GM12878 (cell line): ENCODE measurements around the gene QPRT. TPM values are rescaled to one million over a fixed set of nuclear protein-coding genes. Genes with fewer than 3 reads are reported as not detected.

Source experiments
- ATAC-seq: fragments of 200-7000 bp; cut with Tn5 transposase; 3 replicates; pipeline ENCODE4 v1.9.1; 2020; ENCODE audit warnings: mild to moderate bottlenecking, moderate library complexity
- BruUV-seq: library from RNA; stranded (reverse); fragments of 400-500 nt; replicated peaks from 2 replicates; lab custom pipeline; 2021; lab: Mats Ljungman, UMichigan
- CTCF ChIA-PET: fragments of 300-600 bp; sonication (Branson Sonifier 250); formaldehyde crosslinking; extraction: SDS; loops from one replicate; lab custom pipeline; 2021; ENCODE audit warnings: inconsistent platforms; lab: Yijun Ruan, JAX
- POLR2A ChIA-PET: fragments of 350-600 bp; formaldehyde crosslinking; extraction: SDS; loops from one replicate; lab custom pipeline; 2021; ENCODE audit warnings: inconsistent platforms; lab: Charles Lee
- RAD21 ChIA-PET: fragments of 300-600 bp; sonication (Branson Sonifier 250); formaldehyde crosslinking; loops from one replicate; lab custom pipeline; 2023; ENCODE audit warnings: antibody characterized with exemption; ENCODE audit not compliant: unreplicated experiment; lab: Charles Lee
- SMC1A ChIA-PET: fragments of 300-600 bp; sonication (Branson Sonifier 250); formaldehyde crosslinking; loops from one replicate; lab custom pipeline; 2023; ENCODE audit not compliant: unreplicated experiment, uncharacterized antibody; lab: Charles Lee
- DNase-seq: peaks from one replicate; pipeline ENCODE4 v3.0.0-alpha.2; 2011; ENCODE audit warnings: low read depth, low spot score
- FAIRE-seq: peaks from 3 replicates; lab custom pipeline; 2011; peaks lifted over from hg19 to GRCh38; lab: Jason Lieb, UNC
- H2AFZ ChIP-seq: 2 replicates; pipeline ENCODE4 v1.6.0; 2011; ENCODE audit warnings: low read depth, low read length, control low read depth; ENCODE audit not compliant: control insufficient read depth
- H3K27ac ChIP-seq: 2 replicates; pipeline ENCODE4 v1.5.1; 2011; ENCODE audit warnings: control low read depth; ENCODE audit not compliant: control insufficient read depth, insufficient read depth
- H3K27me3 ChIP-seq, 2 experiments: replicated peaks in 1 of 2; 2 replicates each; pipeline versions ENCODE4 v1.6.0 to v1.6.1; 2011; ENCODE audit warnings: low read length in 1 of 2; ENCODE audit not compliant: control insufficient read depth in 2 of 2, insufficient read depth in 2 of 2
- H3K36me3 ChIP-seq, 2 experiments: 2 replicates each; pipeline ENCODE4 v1.5.1; 2011; ENCODE audit warnings: low read length in 1 of 2; ENCODE audit not compliant: control insufficient read depth in 2 of 2, insufficient read depth in 2 of 2
- H3K4me1 ChIP-seq: 2 replicates; pipeline ENCODE4 v1.6.1; 2011; ENCODE audit warnings: mild to moderate bottlenecking, low read length, moderate library complexity, mixed read lengths; ENCODE audit not compliant: control insufficient read depth, insufficient read depth
- H3K4me2 ChIP-seq: 2 replicates; pipeline ENCODE4 v1.6.0; 2011; ENCODE audit warnings: control low read depth; ENCODE audit not compliant: control insufficient read depth, insufficient read depth
- H3K4me3 ChIP-seq: fragments of 200-600 bp; sonication (generic); 2 replicates; pipeline ENCODE4 v1.5.1; 2016
- H3K79me2 ChIP-seq: 2 replicates; pipeline ENCODE4 v1.6.0; 2011; ENCODE audit warnings: low read length; ENCODE audit not compliant: control insufficient read depth, insufficient read depth
- H3K9ac ChIP-seq: 2 replicates; pipeline ENCODE4 v1.8.0; 2011; ENCODE audit warnings: low read length, control low read depth, mixed read lengths; ENCODE audit not compliant: control insufficient read depth, insufficient read depth
- H3K9me3 ChIP-seq: replicated peaks from 3 replicates; pipeline ENCODE4 v1.5.1; 2011; ENCODE audit warnings: mild to moderate bottlenecking, low read length; ENCODE audit not compliant: control insufficient read depth, insufficient read depth
- H4K20me1 ChIP-seq: 2 replicates; pipeline ENCODE4 v1.6.0; 2011; ENCODE audit not compliant: control insufficient read depth, insufficient read depth
- ATF7 ChIP-seq: fragments of 450-650 bp; IDR thresholded peaks from 2 replicates; pipeline ENCODE4 v1.6.1; 2016; ENCODE audit warnings: low read depth, mild to moderate bottlenecking
- CBX5 ChIP-seq: sonication (generic); IDR thresholded peaks from 2 replicates; pipeline ENCODE4 v1.6.1; 2016; ENCODE audit warnings: low read depth, moderate library complexity, mild to moderate bottlenecking, inconsistent platforms
- CEBPB ChIP-seq, 2 experiments: fragments of 150-350 bp in 1 of 2; IDR thresholded peaks; 2 replicates each; pipeline ENCODE4 v1.6.1; 2012 to 2014; ENCODE audit warnings: low read depth in 2 of 2, low read length in 2 of 2, borderline replicate concordance in 1 of 2, inconsistent platforms in 1 of 2
- EED ChIP-seq: sonication (generic); IDR thresholded peaks from 2 replicates; pipeline ENCODE4 v1.6.1; 2016; ENCODE audit warnings: antibody characterized with exemption, low read depth
- EZH2 ChIP-seq: IDR thresholded peaks from 2 replicates; pipeline ENCODE4 v1.6.1; 2012; ENCODE audit warnings: low read depth, mild to moderate bottlenecking, control low read depth, inconsistent platforms, low read length, borderline replicate concordance; ENCODE audit not compliant: control insufficient read depth
- HDAC2 ChIP-seq: fragments of 200-600 bp; sonication (generic); IDR thresholded peaks from 2 replicates; pipeline ENCODE4 v1.6.1; 2017
- MTA3 ChIP-seq: IDR thresholded peaks from 2 replicates; pipeline ENCODE4 v1.6.1; 2012; ENCODE audit warnings: low read length, inconsistent platforms, borderline replicate concordance
- NFYA ChIP-seq: IDR thresholded peaks from 2 replicates; pipeline ENCODE4 v1.6.1; 2011; ENCODE audit warnings: low read depth, mild to moderate bottlenecking, low read length, improper control_type of control experiment, borderline replicate concordance
- NR2F1 ChIP-seq: fragments of 450-650 bp; conservative IDR thresholded peaks from 2 replicates; pipeline ENCODE4 v1.6.1; 2017; ENCODE audit warnings: mild to moderate bottlenecking
- PAX8 ChIP-seq: fragments of 450-650 bp; IDR thresholded peaks from 2 replicates; pipeline ENCODE4 v1.6.1; 2017; ENCODE audit warnings: mild to moderate bottlenecking, moderate library complexity
- POLR2AphosphoS5 ChIP-seq: IDR thresholded peaks from 2 replicates; pipeline ENCODE4 v1.6.1; 2011; ENCODE audit warnings: mild to moderate bottlenecking, low read length, inconsistent platforms
- POU2F2 ChIP-seq: IDR thresholded peaks from 3 replicates; pipeline ENCODE4 v1.6.1; 2011; ENCODE audit warnings: low read depth, mild to moderate bottlenecking, low read length, borderline replicate concordance
- RCOR1 ChIP-seq: conservative IDR thresholded peaks from 2 replicates; pipeline ENCODE4 v1.6.1; 2012; ENCODE audit warnings: low read depth, low read length, improper control_type of control experiment
- SMAD5 ChIP-seq: IDR thresholded peaks from 2 replicates; pipeline ENCODE4 v1.6.1; 2016; ENCODE audit warnings: antibody characterized with exemption, low read depth
- SUPT20H ChIP-seq: IDR thresholded peaks from 2 replicates; pipeline ENCODE4 v1.6.1; 2011; ENCODE audit warnings: low read depth, mild to moderate bottlenecking, low read length, moderate library complexity, borderline replicate concordance; ENCODE audit not compliant: control insufficient read depth
- SUZ12 ChIP-seq: fragments of 200-600 bp; sonication (generic); IDR thresholded peaks from one replicate; pipeline ENCODE4 v1.6.1; 2018; ENCODE audit warnings: antibody characterized with exemption, mild to moderate bottlenecking; ENCODE audit not compliant: unreplicated experiment
- ZNF592 ChIP-seq: fragments of 450-650 bp; IDR thresholded peaks from 2 replicates; pipeline ENCODE4 v1.6.1; 2017; ENCODE audit warnings: mild to moderate bottlenecking, moderate library complexity
- ZZZ3 ChIP-seq: IDR thresholded peaks from 2 replicates; pipeline ENCODE4 v1.6.1; 2011; ENCODE audit warnings: low read depth; ENCODE audit not compliant: control insufficient read depth, insufficient read length
- WGBS: methylation state at CpG from one replicate; pipeline ENCODE4 v1.1.6; 2016; ENCODE audit warnings: low lambda C conversion rate; ENCODE audit not compliant: insufficient replicate concordance, insufficient coverage; ENCODE audit errors: missing lambda C conversion rate; 5-methylcytosine and 5-hydroxymethylcytosine counted together
- in situ Hi-C: fragments of 300-500 bp; cut with MboI; formaldehyde crosslinking; loops from 9 replicates; pipeline ENCODE4 v1.14.3; 2018; ENCODE audit warnings: mixed read lengths
- intact Hi-C: fragments of 100-400 bp; cut with micrococcal nuclease; formaldehyde crosslinking; loops from one replicate; pipeline ENCODE4 v1.14.2; 2022; ENCODE audit not compliant: unreplicated experiment
- polyA plus RNA-seq, 11 experiments: library from polyadenylated mRNA; depleted of rRNA in 4 of 11; unstranded in 6 of 11; stranded (reverse) in 5 of 11; fragments of >200 nt; fragmentation: Nextera tagmentation in 4 of 11; fragmentation: Illumina TruSeq in 1 of 11; extraction: Ambion mirVana in 4 of 11; extraction: Trizol in 1 of 11; gene quantifications; 1 replicate in 1 of 11; 2 replicates in 10 of 11; pipeline versions ENCODE4 v1.2.1 to v1.2.3, GENCODE V29; 2011 to 2016; ENCODE audit warnings: inconsistent platforms in 2 of 11, missing spikeins in 2 of 11, low read depth in 1 of 11
- total RNA-seq, 4 experiments: library from RNA; depleted of rRNA in 3 of 4; stranded (reverse); fragments of >200 nt in 3 of 4; fragmentation: Illumina TruSeq in 1 of 4; extraction: Trizol in 1 of 4; gene quantifications; 2 replicates each; pipeline versions ENCODE4 v1.2.1 to v1.2.3, GENCODE V29; 2013 to 2021

The QPRT gene
- total and polyA plus RNA-seq, 10 of the 15 experiments (the other 5 are each of a cell fraction or from before 2014, with no cell fraction given), result 2.7 to 43.0 (median 31.3) TPM

- no peaks in the 10 kb centered on the region for H3K9me3 ChIP-seq
- ChIA-PET POLR2A (interaction anchor here (3.0 to 4.8 kb wide), 2 partner anchors 8 to 11 kb away, joined by 17 to 62 read pairs; partner anchors contain the start of gene SPN), SMC1A (interaction anchor here (0.6 to 4.1 kb wide), 4 partner anchors 9 to 148 kb away, joined by 3 to 52 read pairs (median 4); partner anchors contain the start of gene SPN), CTCF (interaction anchor here (3.4 to 5.0 kb wide), 2 partner anchors 9 to 11 kb away, joined by 14 to 25 read pairs; partner anchors contain the start of gene SPN), RAD21 (interaction anchor here (0.6 to 3.8 kb wide), 2 partner anchors 10 to 492 kb away, joined by 3 to 26 read pairs; partner anchors contain the start of gene SPN)
- 91% methylated on average over 2 of the region's 2 CpGs for WGBS
- peaks cover 18% of the 10 kb centered on the region for H3K4me1 ChIP-seq
- no peak overlapping the region for H3K4me3 ChIP-seq
- H3K9ac ChIP-seq, result no peak overlapping the region
- no peaks in the 10 kb centered on the region for H3K79me2 ChIP-seq
- intact Hi-C loops, result no loop called here
- no peaks in the 10 kb centered on the region for H4K20me1 ChIP-seq
- DNase-seq (no peak), ATAC-seq (no peak), FAIRE-seq (no peak)
- H3K27me3 ChIP-seq, result no peaks in the 10 kb centered on the region
- in situ Hi-C loops, result no loop called here
- no TSS peak for BruUV-seq
- no peak overlapping the region for H3K4me2 ChIP-seq
- H3K36me3 ChIP-seq, result no peaks in the 10 kb centered on the region
- no peak overlapping the region for H2AFZ ChIP-seq
- H3K27ac ChIP-seq, result no peak overlapping the region
- TF ChIP-seq CBX5 (no peak), SUZ12 (no peak), ATF7 (no peak), EZH2 (no peak), CEBPB (IDR thresholded peaks at IDR 0.05; ENCODE audit: borderline replicate concordance in 1 of 2, low read depth in 2 of 2, low read length in 2 of 2) (no peak), NFYA (no peak), SMAD5 (no peak), PAX8 (no peak), HDAC2 (no peak), ZNF592 (no peak), RCOR1 (no peak), SUPT20H (no peak), NR2F1 (no peak), MTA3 (no peak), POLR2AphosphoS5 (no peak), EED (no peak), POU2F2 (no peak), ZZZ3 (no peak)
Measured at GRCh38 chr16:29651774-29652349, 27.1 kb upstream of the QPRT start.
